ENCODE data around the gene LOXHD1.

Gene LOXHD1

GRCh38 chr18:46627136-46627535 is 29.9 kb downstream of the LOXHD1 start:
- no peak for DNase-seq (ENCODE audit: low read depth in 2 of 2)

GRCh38 chr18:46625069-46625468 is 32.0 kb downstream of the LOXHD1 start:
- no peak for DNase-seq (ENCODE audit: low read depth in 2 of 2)

GRCh38 chr18:46624127-46624526 is 32.9 kb downstream of the LOXHD1 start:
- DNase-seq (ENCODE audit: low read depth in 2 of 2): no peak

GRCh38 chr18:46623541-46623940 is 33.5 kb downstream of the LOXHD1 start:
- DNase-seq (ENCODE audit: low read depth in 2 of 2): peak in 1 of 2 donors; percentile 4

GRCh38 chr18:46622999-46623398 is 34.0 kb downstream of the LOXHD1 start:
- no peak for DNase-seq (ENCODE audit: low read depth in 2 of 2)

GRCh38 chr18:46622451-46622850 is 34.6 kb downstream of the LOXHD1 start:
- no peak for DNase-seq (ENCODE audit: low read depth in 2 of 2)

GRCh38 chr18:46621871-46622270 is 35.1 kb downstream of the LOXHD1 start:
- DNase-seq (ENCODE audit: low read depth in 2 of 2): no peak

GRCh38 chr18:46621111-46621766 is 35.8 kb downstream of the LOXHD1 start:
- no peak for DNase-seq (ENCODE audit: low read depth in 2 of 2)

- DNase-seq (ENCODE audit: low read depth in 2 of 2): no peak
These were observed 37.5 kb downstream of the LOXHD1 start for GRCh38 chr18:46619559-46619958.

- no peak for DNase-seq (ENCODE audit: low read depth in 2 of 2)
These were observed 41.3 kb downstream of the LOXHD1 start for GRCh38 chr18:46615720-46616119.

- DNase-seq (ENCODE audit: low read depth in 2 of 2): no peak
These were observed 48.0 kb downstream of the LOXHD1 start for GRCh38 chr18:46609048-46609447.

- no peak for DNase-seq (ENCODE audit: low read depth in 2 of 2)
These were observed 49.1 kb downstream of the LOXHD1 start for GRCh38 chr18:46607926-46608325.

GRCh38 chr18:46601141-46601805 is 55.7 kb downstream of the LOXHD1 start:
- DNase-seq (ENCODE audit: low read depth in 2 of 2): no peak

- no peak for DNase-seq (ENCODE audit: low read depth in 2 of 2)
These were observed 60.9 kb downstream of the LOXHD1 start for GRCh38 chr18:46596119-46596518.

GRCh38 chr18:46591783-46592391 is 65.1 kb downstream of the LOXHD1 start:
- DNase-seq (ENCODE audit: low read depth in 2 of 2): no peak

GRCh38 chr18:46590103-46590502 is 66.9 kb downstream of the LOXHD1 start:
- no peak for DNase-seq (ENCODE audit: low read depth in 2 of 2)

- no peak for DNase-seq (ENCODE audit: low read depth in 2 of 2)
These were observed 67.9 kb downstream of the LOXHD1 start for GRCh38 chr18:46588971-46589660.

GRCh38 chr18:46587600-46587999 is 69.4 kb downstream of the LOXHD1 start:
- no peak for DNase-seq (ENCODE audit: low read depth in 2 of 2)

GRCh38 chr18:46583711-46584110 is 73.3 kb downstream of the LOXHD1 start:
- no peak for DNase-seq (ENCODE audit: low read depth in 2 of 2)

GRCh38 chr18:46581648-46582047 is 75.4 kb downstream of the LOXHD1 start:
- no peak for DNase-seq (ENCODE audit: low read depth in 2 of 2)

GRCh38 chr18:46578987-46579386 is 78.0 kb downstream of the LOXHD1 start:
- no peak for DNase-seq (ENCODE audit: low read depth in 2 of 2)

- DNase-seq (ENCODE audit: low read depth in 2 of 2): no peak
These were observed 79.5 kb downstream of the LOXHD1 start for GRCh38 chr18:46577546-46577945.

GRCh38 chr18:46575851-46576250 is 81.2 kb downstream of the LOXHD1 start:
- DNase-seq (ENCODE audit: low read depth in 2 of 2): no peak
